NCI-H1105 (cell line): ENCODE data around the gene AJM1.
"Not testable (repeated sequence)": the region's sequence is repeated elsewhere in the genome, so short reads cannot be mapped to it uniquely, and the experiment has no call there.

Experiments used
- DNase-seq: peaks from one replicate; lab custom pipeline; 2025; lab: John Stamatoyannopoulos, UW

Gene AJM1

DNA sequence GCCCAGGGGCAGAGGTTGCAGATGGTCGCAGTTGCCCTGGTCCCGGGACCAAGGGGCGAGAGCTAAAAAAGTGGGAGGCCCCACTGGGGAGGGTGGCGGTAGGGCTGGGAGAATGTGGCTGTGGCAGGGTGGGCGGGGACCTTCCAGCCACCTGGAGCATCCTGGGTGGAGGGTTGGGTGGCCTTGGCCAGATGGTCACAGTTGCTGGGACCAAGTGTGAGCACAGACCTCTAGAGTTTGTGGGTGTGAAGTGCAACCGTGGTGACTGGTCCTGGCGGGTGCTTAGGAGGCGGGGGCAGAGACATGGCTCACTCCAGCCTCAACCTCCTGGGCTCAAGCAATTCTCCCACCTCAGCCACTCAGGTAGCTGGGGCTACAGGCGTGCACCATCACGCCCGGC is 38.4 kb downstream of the AJM1 start:
- no peak for DNase-seq

DNA sequence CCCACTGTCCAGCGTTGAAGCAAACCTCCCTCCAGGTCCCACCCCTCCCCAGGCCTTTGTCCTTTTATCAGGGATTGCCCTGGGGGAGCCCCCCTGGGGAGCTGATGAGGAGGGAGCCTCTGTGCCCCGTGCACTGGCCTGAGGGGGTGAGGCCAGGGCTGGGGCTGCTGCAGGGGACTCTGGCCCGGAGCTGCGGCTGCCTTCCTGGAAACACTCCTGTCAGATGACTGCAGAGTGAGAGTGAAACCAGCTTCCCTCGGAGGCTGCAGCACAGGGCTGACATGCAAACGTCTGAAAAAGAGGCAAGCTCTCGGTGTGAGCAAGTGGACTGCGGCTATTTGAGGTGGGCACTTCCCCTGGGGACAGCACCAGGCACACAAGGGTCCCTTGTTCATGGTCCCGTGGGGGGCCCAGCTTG is 39.4 kb downstream of the AJM1 start:
- DNase-seq = no peak

DNA sequence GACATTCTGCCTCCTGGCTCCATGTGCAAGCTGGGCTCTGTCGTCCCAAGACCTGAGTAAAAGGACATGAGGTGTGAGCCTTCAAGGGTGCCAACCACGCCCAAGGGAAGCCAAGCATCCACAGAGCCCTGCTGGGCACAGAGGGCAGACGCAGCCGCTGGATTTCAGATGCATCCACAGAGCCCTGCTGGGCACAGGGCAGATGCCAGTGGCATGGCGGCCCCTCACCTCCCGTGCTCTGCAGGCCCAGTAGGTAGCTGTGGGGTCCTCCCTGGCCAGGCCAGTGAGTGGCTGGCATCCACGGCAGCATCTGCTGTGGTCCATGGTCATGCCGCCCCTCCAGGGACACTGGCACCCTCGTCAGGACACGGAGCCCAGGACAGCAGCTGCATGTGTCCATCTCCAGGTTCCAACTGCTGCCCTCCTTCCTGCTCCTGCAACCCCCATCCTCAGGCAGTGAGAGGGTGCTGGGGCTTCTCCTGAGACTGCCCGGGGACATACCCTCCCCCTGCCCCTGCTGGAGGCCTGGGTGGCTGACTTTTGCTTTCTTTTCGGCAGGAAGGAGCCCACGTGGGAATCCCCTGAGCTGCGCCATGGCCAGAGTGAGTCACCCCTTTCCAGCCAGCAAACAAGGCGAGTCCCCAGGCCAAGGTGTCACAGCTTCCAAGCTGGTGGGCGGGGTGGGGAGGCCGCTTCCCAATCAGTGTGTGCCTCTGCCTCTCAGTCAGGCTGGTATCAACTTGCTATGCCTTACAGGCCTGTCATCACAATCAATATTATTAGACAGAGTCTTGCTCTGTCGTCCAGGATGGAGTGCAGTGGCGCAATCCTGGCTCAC is 40.0 kb downstream of the AJM1 start:
- DNase-seq = no peak

DNA sequence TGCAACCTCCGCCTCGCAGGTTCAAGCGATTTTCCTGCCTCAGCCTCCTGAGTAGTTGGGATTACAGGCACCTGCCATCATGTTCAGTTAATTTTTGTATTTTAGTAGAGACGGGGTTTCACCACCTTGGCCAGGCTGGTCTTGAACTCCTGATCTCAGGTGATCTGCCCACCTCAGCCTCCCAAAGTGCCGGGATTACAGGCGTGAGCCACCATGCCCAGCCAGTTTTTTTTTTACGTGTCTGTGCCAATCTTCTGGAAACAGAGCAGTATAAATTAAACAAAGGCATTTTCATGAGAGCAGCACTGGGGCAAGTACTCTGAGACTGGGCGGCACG is 40.6 kb downstream of the AJM1 start:
- not testable (repeated sequence) for DNase-seq

DNA sequence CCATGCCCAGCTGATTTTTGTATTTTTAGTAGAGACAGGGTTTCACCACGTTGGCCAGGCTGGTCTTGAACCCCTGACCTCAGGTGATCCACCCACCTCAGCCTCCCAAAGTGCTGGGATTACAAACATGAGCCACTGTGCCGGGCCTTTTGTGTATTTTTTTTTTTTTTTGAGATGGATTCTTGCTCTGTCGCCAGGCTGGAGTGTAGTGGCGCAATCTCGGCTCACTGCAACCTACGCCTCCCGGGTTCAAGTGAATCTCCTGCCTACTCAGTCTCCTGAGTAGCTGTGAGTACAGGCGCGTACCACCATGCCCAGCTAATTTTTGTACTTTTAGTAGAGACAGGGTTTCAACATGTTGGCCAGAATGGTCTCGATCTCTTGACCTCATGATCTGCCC is 41.4 kb downstream of the AJM1 start:
- DNase-seq = not testable (repeated sequence)

DNA sequence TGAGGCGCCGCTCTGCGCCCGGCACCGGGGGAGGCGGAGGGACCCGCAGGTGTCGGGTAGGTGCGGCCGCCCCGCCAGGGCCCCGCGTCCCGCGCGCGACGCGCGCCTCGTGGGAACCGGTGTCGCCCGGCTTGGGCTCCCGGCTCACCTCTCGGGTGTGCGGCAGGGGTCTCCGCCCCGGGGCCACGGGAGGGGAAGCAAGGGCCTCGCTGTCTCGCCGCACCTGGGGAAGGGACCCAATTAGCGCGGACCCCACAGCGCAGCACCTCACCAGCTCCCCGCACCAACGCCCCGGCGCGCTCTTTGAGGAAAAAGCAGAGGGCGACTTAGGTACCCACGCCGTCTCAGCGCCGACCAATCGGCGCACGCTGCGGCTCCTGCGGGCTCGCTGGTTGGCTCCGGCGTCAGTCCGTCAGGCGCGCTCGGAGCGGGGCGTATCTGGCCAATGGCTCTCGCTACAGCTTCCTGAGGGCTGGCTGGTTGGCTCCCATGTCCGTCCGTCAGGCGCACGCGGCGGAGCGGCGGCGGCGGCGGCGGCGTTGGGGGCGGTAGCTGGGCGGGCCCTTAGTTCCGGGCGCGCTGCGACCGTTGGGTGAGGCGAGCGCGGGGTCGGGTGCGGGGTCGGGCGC is 43.8 kb downstream of the AJM1 start, which contains the start of gene TRAF2:
Gene TRAF2, plus strand, starts transcription at position 567 of the 629 bp plus-strand sequence. CDS start 12,225 bp downstream, outside the sequence.
- peak; percentile 93 for DNase-seq

DNA sequence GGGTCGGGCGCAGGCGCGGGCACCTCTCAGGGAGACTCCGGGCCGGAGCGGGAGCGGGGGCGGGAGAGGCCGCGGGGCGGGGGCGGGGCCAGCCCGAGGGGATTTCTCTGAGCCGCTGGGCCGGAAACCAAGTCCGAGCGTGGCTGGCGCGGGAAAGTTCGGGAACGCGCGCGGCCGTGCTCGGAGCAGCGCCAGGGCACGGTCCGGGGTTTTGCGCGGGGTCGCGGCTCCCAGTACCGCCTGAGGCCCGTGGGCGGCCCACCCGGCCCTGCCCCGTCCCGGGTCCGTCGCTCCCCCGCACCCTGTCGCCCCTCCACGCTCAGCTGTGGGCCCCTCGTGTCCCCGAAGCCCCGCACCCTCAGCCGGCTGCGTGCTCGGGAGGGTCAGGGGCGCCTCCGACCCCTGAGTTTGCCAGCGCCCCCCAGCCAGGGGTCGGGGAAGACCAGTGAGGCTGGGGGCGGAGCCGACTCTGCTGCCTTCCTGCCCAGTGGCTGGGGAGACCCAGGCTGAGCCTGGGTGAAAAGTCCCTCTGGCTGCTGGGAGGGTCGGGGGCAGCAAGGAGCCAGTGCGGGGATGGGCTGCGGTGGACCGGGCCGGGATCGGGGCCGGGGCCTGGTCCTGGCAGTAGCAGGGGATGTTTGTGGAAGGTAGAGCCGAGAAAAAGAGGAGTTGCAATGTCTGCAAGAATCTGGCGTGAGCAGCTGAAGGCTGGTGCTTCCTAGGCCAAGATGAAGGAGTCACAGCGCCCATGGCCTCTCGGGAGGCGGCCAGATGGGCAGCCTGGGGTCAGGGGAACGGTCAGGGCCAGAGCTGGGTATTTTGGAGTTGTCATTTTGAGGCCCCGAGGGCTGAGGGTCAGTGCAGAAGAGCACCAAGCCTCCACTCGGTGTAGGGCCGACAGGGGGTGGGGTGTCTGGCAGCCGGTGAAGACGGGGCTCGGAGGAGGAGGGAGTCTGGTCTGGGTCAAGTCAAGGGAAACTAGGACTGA is 44.6 kb downstream of the AJM1 start:
- DNase-seq = peak; percentile 1

DNA sequence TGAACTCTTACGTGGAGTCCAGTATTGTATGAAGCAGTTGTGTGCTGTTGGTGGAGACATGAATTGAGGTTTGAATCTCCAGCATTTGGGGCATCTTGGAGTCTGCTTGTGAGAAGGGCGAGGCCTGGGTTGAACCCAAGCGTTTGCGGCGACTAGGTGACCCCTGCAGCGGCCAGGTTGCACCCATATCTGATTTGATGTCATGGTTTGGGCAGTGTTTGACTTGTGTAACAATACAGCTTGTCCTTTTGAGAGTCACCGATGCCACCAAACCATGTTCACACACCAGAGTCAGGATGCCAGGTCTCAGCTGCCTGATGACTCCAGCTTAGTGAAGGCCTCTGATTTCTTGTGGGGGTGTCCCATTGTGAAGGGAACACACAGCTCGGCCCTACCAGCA is 46.2 kb downstream of the AJM1 start:
- no peak for DNase-seq

DNA sequence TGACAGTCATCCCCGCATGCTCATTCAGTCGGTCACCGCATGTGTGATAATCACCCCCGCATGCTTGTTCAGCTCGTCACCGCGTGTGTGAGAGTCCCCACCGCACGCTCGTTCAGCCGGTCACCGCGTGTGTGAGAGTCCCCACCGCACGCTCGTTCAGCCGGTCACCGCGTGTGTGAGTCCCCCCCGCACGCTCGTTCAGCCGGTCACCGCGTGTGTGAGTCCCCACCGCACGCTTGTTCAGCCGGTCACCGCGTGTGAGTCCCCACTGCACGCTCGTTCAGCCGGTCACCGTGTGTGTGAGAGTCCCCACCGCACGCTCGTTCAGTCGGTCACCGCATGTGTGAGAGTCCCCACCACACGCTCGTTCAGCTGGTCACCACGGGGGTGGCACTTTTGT is 47.6 kb downstream of the AJM1 start:
- no peak for DNase-seq

DNA sequence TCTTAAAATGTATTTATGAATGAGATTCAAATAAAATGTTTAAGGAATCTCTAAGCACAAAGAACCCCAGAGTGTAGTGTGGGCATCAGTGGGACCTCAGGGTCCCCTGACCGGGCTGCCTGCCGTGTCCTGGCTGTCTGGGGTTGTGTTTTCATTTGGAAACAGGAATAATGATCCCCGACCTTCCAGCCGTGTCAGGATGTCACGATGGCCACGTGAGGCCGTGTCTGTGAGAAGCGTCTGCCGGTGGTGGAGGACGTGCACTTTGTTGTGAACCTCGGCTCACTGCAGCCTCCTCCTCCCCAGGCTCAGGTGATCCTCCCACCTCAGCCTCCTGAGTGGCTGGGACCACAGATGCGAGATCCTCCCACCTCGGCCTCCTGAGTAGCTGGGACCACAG is 48.4 kb downstream of the AJM1 start:
- DNase-seq = no peak
